Measurements from ENCODE around the gene ERG. TPM values are rescaled to one million over a fixed set of nuclear protein-coding genes. Genes with fewer than 3 reads are reported as not detected.

ERG gene
- total RNA-seq, 1 experiment from 2014 or later: not detected

GRCh38 chr21:38410466-38410865 lies 87.8 kb downstream of the ERG start:
- no peaks in the 10 kb centered on the region for H3K4me1 Mint-ChIP-seq (ENCODE audit: low read depth, unreplicated experiment)
- peaks cover 60% of the 10 kb centered on the region for H3K27me3 Mint-ChIP-seq (ENCODE audit: unreplicated experiment)
- H3K4me3 Mint-ChIP-seq (ENCODE audit: low read depth, unreplicated experiment): no peak overlapping the region
- intact Hi-C loops (cut with micrococcal nuclease; ENCODE audit: unreplicated experiment): no loop called here
- H3K36me3 Mint-ChIP-seq (ENCODE audit: insufficient read depth, unreplicated experiment): no peaks in the 10 kb centered on the region
- BruUV-seq (replicated peaks): no TSS peak
- no peak for DNase-seq
- TF ChIP-seq CTCF (IDR thresholded peaks at IDR 0.05; ENCODE audit: unreplicated experiment): no peak
- H3K27ac Mint-ChIP-seq (ENCODE audit: unreplicated experiment): no peak overlapping the region
- CTCF ChIA-PET: no interaction called here
- H3K9me3 Mint-ChIP-seq (ENCODE audit: low read depth, unreplicated experiment): no peaks in the 10 kb centered on the region

GRCh38 chr21:38409907-38410306 lies 88.4 kb downstream of the ERG start:
- DNase-seq: no peak
- Mint-ChIP-seq H3K4me3 (ENCODE audit: low read depth, unreplicated experiment) (no peak overlapping the region), H3K36me3 (ENCODE audit: insufficient read depth, unreplicated experiment) (no peaks in the 10 kb centered on the region), H3K9me3 (ENCODE audit: low read depth, unreplicated experiment) (no peaks in the 10 kb centered on the region), H3K27me3 (ENCODE audit: unreplicated experiment) (peaks cover 60% of the 10 kb centered on the region), H3K27ac (ENCODE audit: unreplicated experiment) (no peak overlapping the region), H3K4me1 (ENCODE audit: low read depth, unreplicated experiment) (no peaks in the 10 kb centered on the region)
- TF ChIP-seq CTCF (IDR thresholded peaks at IDR 0.05; ENCODE audit: unreplicated experiment): no peak
- intact Hi-C loops (cut with micrococcal nuclease; ENCODE audit: unreplicated experiment): no loop called here
- no TSS peak for BruUV-seq (replicated peaks)
- CTCF ChIA-PET: interaction anchor here (0.7 kb wide), 1 partner anchor 726 kb away, joined by 6 read pairs; no protein-coding TSS in a partner anchor

- BruUV-seq (replicated peaks): no TSS peak
- Mint-ChIP-seq H3K4me3 (ENCODE audit: low read depth, unreplicated experiment) (no peak overlapping the region), H3K36me3 (ENCODE audit: insufficient read depth, unreplicated experiment) (no peaks in the 10 kb centered on the region), H3K27ac (ENCODE audit: unreplicated experiment) (no peak overlapping the region), H3K4me1 (ENCODE audit: low read depth, unreplicated experiment) (no peaks in the 10 kb centered on the region), H3K9me3 (ENCODE audit: low read depth, unreplicated experiment) (no peaks in the 10 kb centered on the region), H3K27me3 (ENCODE audit: unreplicated experiment) (peaks cover 73% of the 10 kb centered on the region)
- no peak for DNase-seq
- no peak for TF ChIP-seq CTCF (IDR thresholded peaks at IDR 0.05; ENCODE audit: unreplicated experiment)
- intact Hi-C loops (cut with micrococcal nuclease; ENCODE audit: unreplicated experiment): no loop called here
- CTCF ChIA-PET: no interaction called here
Observed at GRCh38 chr21:38404177-38404576, 94.1 kb downstream of the ERG start.

- Mint-ChIP-seq H3K4me3 (ENCODE audit: low read depth, unreplicated experiment) (no peak overlapping the region), H3K4me1 (ENCODE audit: low read depth, unreplicated experiment) (no peaks in the 10 kb centered on the region), H3K9me3 (ENCODE audit: low read depth, unreplicated experiment) (no peaks in the 10 kb centered on the region), H3K27ac (ENCODE audit: unreplicated experiment) (no peak overlapping the region), H3K27me3 (ENCODE audit: unreplicated experiment) (peaks cover 74% of the 10 kb centered on the region), H3K36me3 (ENCODE audit: insufficient read depth, unreplicated experiment) (no peaks in the 10 kb centered on the region)
- no peak for TF ChIP-seq CTCF (IDR thresholded peaks at IDR 0.05; ENCODE audit: unreplicated experiment)
- no peak for DNase-seq
- CTCF ChIA-PET: no interaction called here
- intact Hi-C loops (cut with micrococcal nuclease; ENCODE audit: unreplicated experiment): no loop called here
- BruUV-seq (replicated peaks): no TSS peak
Observed at GRCh38 chr21:38402795-38403194, 95.5 kb downstream of the ERG start.

Data from Calu3 (cell line).